A549 (cell line): ENCODE measurements around the gene RASGRF1.

Experiments used
- ESRRA ChIP-seq: fragments of 150-350 bp; IDR thresholded peaks from 2 replicates; pipeline ENCODE4 v1.6.1; 2014; ENCODE audit warnings: mild to moderate bottlenecking, low read length, borderline replicate concordance
- JUN ChIP-seq, 2 experiments: fragments of >200 bp; sonication (Bioruptor Twin); formaldehyde crosslinking; IDR thresholded peaks; 2 replicates in 1 of 2; 3 replicates in 1 of 2; pipeline ENCODE4 v1.6.1; 2016 to 2017
- JUNB ChIP-seq: fragments of >200 bp; sonication (Bioruptor Twin); formaldehyde crosslinking; IDR thresholded peaks from 2 replicates; pipeline ENCODE4 v1.6.1; 2016
- MAZ ChIP-seq: fragments of 150-350 bp; IDR thresholded peaks from 2 replicates; pipeline ENCODE4 v1.6.1; 2014; ENCODE audit warnings: antibody characterized with exemption, low read depth, low read length, borderline replicate concordance
- MYC ChIP-seq: IDR thresholded peaks from 2 replicates; pipeline ENCODE4 v1.6.1; 2012; ENCODE audit warnings: mild to moderate bottlenecking, inconsistent platforms, low read length, improper control_type of control experiment, borderline replicate concordance
- POLR2A ChIP-seq: IDR thresholded peaks from 2 replicates; pipeline ENCODE4 v1.6.1; 2012; ENCODE audit warnings: mild to moderate bottlenecking, low read length
- RCOR1 ChIP-seq: fragments of 150-350 bp; IDR thresholded peaks from 2 replicates; pipeline ENCODE4 v1.6.1; 2014; ENCODE audit warnings: antibody characterized with exemption, low read length, low read depth
- RFX5 ChIP-seq: fragments of 450-650 bp; IDR thresholded peaks from 2 replicates; pipeline ENCODE4 v1.7.1; 2014; ENCODE audit warnings: antibody characterized with exemption, mild to moderate bottlenecking, moderate library complexity
- TF ChIP-seq, protein P1 (sequence below): fragments of >200 bp; sonication (Bioruptor Twin); formaldehyde crosslinking; IDR thresholded peaks from 3 replicates; pipeline ENCODE4 v1.5.1; 2016
- TF ChIP-seq, protein P2 (sequence below): fragments of 200-600 bp; sonication (generic); IDR thresholded peaks from 2 replicates; pipeline ENCODE4 v1.6.1; 2016; ENCODE audit warnings: antibody characterized with exemption, mild to moderate bottlenecking, moderate library complexity

DNA sequence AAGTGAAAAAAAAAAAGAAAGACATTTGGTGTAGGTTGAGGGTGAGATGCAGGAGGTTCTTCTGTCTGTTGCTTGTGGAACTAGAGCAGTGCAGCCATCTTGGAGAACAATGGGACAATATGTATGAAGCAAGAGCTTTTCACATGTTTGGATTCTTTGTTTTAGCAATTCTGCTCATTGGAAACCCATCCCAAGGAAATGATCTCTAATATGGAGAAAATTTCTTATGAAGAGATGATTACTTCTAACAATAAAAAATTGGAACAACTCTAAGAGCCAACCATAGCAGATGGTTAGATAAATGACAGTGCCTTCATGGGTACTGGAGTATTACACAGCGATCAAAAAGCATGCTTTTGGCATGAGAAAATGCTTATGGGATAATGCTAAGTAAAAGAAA is 56.3 kb downstream of the RASGRF1 start:
- TF ChIP-seq, protein P1, sequence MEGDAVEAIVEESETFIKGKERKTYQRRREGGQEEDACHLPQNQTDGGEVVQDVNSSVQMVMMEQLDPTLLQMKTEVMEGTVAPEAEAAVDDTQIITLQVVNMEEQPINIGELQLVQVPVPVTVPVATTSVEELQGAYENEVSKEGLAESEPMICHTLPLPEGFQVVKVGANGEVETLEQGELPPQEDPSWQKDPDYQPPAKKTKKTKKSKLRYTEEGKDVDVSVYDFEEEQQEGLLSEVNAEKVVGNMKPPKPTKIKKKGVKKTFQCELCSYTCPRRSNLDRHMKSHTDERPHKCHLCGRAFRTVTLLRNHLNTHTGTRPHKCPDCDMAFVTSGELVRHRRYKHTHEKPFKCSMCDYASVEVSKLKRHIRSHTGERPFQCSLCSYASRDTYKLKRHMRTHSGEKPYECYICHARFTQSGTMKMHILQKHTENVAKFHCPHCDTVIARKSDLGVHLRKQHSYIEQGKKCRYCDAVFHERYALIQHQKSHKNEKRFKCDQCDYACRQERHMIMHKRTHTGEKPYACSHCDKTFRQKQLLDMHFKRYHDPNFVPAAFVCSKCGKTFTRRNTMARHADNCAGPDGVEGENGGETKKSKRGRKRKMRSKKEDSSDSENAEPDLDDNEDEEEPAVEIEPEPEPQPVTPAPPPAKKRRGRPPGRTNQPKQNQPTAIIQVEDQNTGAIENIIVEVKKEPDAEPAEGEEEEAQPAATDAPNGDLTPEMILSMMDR: no peak
- no peak for TF ChIP-seq POLR2A
- TF ChIP-seq MAZ: no peak
- no peak for TF ChIP-seq MYC
- TF ChIP-seq RCOR1: no peak
- TF ChIP-seq, protein P2, sequence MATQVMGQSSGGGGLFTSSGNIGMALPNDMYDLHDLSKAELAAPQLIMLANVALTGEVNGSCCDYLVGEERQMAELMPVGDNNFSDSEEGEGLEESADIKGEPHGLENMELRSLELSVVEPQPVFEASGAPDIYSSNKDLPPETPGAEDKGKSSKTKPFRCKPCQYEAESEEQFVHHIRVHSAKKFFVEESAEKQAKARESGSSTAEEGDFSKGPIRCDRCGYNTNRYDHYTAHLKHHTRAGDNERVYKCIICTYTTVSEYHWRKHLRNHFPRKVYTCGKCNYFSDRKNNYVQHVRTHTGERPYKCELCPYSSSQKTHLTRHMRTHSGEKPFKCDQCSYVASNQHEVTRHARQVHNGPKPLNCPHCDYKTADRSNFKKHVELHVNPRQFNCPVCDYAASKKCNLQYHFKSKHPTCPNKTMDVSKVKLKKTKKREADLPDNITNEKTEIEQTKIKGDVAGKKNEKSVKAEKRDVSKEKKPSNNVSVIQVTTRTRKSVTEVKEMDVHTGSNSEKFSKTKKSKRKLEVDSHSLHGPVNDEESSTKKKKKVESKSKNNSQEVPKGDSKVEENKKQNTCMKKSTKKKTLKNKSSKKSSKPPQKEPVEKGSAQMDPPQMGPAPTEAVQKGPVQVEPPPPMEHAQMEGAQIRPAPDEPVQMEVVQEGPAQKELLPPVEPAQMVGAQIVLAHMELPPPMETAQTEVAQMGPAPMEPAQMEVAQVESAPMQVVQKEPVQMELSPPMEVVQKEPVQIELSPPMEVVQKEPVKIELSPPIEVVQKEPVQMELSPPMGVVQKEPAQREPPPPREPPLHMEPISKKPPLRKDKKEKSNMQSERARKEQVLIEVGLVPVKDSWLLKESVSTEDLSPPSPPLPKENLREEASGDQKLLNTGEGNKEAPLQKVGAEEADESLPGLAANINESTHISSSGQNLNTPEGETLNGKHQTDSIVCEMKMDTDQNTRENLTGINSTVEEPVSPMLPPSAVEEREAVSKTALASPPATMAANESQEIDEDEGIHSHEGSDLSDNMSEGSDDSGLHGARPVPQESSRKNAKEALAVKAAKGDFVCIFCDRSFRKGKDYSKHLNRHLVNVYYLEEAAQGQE: no peak
- TF ChIP-seq JUNB: no peak
- no peak for TF ChIP-seq RFX5
- no peak for TF ChIP-seq JUN (IDR thresholded peaks at IDR 0.05)
- no peak for TF ChIP-seq ESRRA
